ENCODE results near the gene MCM8. TPM values are rescaled to one million over a fixed set of nuclear protein-coding genes. Genes with fewer than 3 reads are reported as not detected.

Gene MCM8
- total RNA-seq, 3 donors from 2014 or later: 19.7 to 27.3 (median 20.1) TPM

- Mint-ChIP-seq H3K4me3 (no peak overlapping the region), H3K9me3 (no peaks in the 10 kb centered on the region), H3K27me3 (ENCODE audit: low read depth) (peaks cover 4% of the 10 kb centered on the region)
Observed at GRCh38 chr20:5931411-5931810, 19.0 kb upstream of the MCM8 start.

DNA sequence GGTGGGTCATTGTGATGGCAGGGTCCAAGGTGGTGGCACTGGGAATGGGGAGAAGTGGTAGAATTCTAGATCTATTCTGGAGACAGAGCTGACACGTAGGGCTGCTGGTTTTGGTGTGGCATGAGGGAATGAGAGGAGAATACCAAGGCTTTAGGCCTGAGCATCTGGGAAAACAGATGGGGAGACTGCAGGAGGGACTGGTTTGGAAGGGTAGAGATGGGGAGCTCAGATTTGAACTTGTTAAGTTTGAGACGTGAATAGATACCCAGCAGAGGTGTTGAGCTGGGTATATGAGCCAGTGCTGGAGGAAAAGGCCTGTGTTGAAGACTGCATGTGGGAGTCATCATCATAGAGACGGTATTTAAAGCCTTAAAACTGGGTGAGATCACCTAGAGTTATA lies 17.7 kb upstream of the MCM8 start:
- Mint-ChIP-seq H3K36me3 (ENCODE audit: insufficient read depth) (peaks cover under 1% of the 10 kb centered on the region), H3K4me1 (ENCODE audit: low read depth) (peaks cover 5% of the 10 kb centered on the region), H3K9me3 (no peaks in the 10 kb centered on the region), H3K4me3 (no peak overlapping the region), H3K27me3 (ENCODE audit: low read depth) (peaks cover 4% of the 10 kb centered on the region)
- ATAC-seq (no peak), DNase-seq (no peak)

More at GRCh38 chr20:5931411-5931810, 19.0 kb upstream of the MCM8 start:
- ATAC-seq: no peak
- Mint-ChIP-seq H3K36me3 (ENCODE audit: insufficient read depth) (no peaks in the 10 kb centered on the region), H3K4me1 (ENCODE audit: low read depth) (peaks cover 5% of the 10 kb centered on the region)
- DNase-seq: no peak

DNA sequence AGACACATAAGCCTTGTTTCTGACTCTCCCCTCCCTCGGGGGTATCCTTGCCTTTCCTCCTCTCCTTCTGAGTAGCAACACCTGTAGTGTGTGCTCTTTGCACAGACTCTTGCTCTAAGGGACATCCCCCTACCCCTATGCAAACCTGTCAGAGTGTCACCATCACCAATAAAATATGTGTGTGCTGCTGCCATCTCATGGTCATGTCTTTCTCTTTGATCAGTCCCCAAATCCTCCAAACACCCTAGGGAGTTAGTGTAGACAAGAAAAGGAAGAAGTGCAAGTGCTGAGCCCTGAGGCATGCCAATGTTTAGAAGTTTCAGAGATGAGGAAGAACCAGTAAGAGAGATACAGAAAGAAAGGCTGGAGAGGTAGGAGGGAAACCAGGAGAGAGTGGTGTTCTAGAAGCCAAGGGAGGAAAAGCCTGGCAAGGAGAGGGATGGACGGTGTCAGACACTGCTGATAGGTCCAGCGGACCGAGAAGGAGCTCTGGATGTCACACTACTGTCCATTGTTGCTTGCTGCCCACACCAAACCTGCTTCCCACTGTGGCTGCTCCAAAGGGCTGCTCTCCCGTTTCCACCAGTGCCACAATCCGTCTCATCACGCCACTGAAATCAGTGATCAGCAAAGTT lies 16.5 kb upstream of the MCM8 start:
- ATAC-seq (peak; percentile 28 to 48), DNase-seq (no peak)
- H3K36me3 Mint-ChIP-seq (ENCODE audit: insufficient read depth): peaks cover 6% of the 10 kb centered on the region
- no peak overlapping the region for H3K4me3 Mint-ChIP-seq
- peaks cover 5% of the 10 kb centered on the region for H3K4me1 Mint-ChIP-seq (ENCODE audit: low read depth)
- H3K27me3 Mint-ChIP-seq (ENCODE audit: low read depth): peaks cover 4% of the 10 kb centered on the region
- H3K9me3 Mint-ChIP-seq: no peaks in the 10 kb centered on the region

DNA sequence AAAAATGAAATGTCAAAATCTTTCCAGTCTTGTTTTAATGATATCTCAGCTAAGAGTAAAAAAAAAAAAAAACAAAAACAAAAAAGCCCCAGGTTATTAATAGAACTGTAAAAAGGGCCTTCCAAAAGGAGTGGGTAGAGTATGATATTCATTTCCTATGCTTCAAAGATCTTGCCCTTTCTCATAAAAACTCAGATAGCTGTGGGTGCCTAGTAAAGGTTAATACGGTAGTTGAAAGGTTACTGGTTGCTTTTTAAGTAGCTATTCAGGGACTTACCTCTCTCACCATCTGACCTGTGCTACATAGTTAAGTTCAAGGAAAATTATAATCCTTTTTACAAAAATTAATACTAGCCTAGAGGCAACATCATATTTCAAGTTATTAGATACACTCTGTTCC lies 15.1 kb upstream of the MCM8 start:
- Mint-ChIP-seq H3K9me3 (no peaks in the 10 kb centered on the region), H3K36me3 (ENCODE audit: insufficient read depth) (peaks cover 15% of the 10 kb centered on the region), H3K4me1 (ENCODE audit: low read depth) (peaks cover 5% of the 10 kb centered on the region), H3K4me3 (no peak overlapping the region), H3K27me3 (ENCODE audit: low read depth) (no peaks in the 10 kb centered on the region)
- DNase-seq (no peak), ATAC-seq (no peak)

DNA sequence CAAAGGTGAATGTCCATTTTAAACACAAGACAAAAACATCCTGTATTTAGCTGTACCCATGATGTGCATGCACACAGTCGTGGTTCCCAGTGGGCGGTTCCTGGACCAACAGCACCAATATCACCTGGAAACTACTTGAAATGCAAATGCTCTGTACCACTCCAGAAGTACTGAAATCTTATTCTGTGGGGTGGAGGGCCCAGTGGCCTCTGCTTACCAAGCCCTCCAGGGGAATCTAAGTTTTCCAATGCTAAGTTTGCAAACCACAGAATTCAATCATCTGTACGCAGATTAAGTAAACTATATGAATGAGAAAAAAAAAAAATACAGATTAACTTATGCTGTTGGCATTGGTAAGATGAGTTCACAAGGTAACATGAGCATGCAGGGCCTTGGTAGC lies 14.2 kb upstream of the MCM8 start:
- DNase-seq: no peak
- no peak for ATAC-seq
- peaks cover 5% of the 10 kb centered on the region for H3K4me1 Mint-ChIP-seq (ENCODE audit: low read depth)
- no peaks in the 10 kb centered on the region for H3K9me3 Mint-ChIP-seq
- peaks cover 21% of the 10 kb centered on the region for H3K36me3 Mint-ChIP-seq (ENCODE audit: insufficient read depth)
- no peaks in the 10 kb centered on the region for H3K27me3 Mint-ChIP-seq (ENCODE audit: low read depth)
- H3K4me3 Mint-ChIP-seq: no peak overlapping the region

DNA sequence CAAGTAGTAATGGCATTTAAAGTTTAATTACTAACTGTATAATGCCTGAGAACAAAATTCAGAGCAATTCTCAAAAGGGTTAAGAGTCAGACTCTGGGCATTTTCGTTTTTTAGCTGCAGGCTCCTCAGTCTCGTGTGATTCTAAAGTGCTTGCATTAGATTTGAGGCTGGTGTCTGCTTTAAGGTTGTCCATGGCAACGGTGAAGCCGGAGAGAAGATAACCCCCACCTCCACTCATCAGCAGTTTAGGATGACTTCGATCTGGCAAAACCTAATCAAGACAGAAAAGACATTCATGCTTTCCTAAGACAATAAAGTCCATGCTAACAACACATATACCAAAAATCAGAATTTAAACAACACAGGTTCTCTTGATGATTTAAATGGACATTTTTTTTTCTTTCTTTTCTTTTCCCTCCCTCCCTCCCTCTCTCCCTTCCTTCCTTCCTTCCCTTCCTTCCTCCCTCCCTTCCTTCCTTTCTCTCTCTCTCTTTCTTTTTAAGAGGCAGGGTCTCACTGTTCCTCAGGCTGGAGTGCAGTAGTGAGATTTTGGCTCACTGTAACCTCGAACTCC lies 11.9 kb upstream of the MCM8 start:
- ATAC-seq (no peak), DNase-seq (no peak)
- Mint-ChIP-seq H3K9me3 (no peaks in the 10 kb centered on the region), H3K27me3 (ENCODE audit: low read depth) (no peaks in the 10 kb centered on the region), H3K36me3 (ENCODE audit: insufficient read depth) (peaks cover 39% of the 10 kb centered on the region), H3K4me1 (ENCODE audit: low read depth) (peaks cover 5% of the 10 kb centered on the region), H3K4me3 (no peak overlapping the region)

GRCh38 chr20:5945963-5946362 lies 4.5 kb upstream of the MCM8 start:
- DNase-seq (no peak), ATAC-seq (no peak)
- no peaks in the 10 kb centered on the region for H3K27me3 Mint-ChIP-seq (ENCODE audit: low read depth)
- H3K9me3 Mint-ChIP-seq: no peaks in the 10 kb centered on the region
- peaks cover 48% of the 10 kb centered on the region for H3K4me1 Mint-ChIP-seq (ENCODE audit: low read depth)
- H3K4me3 Mint-ChIP-seq: no peak overlapping the region
- H3K36me3 Mint-ChIP-seq (ENCODE audit: insufficient read depth): peaks cover 62% of the 10 kb centered on the region

- peaks cover 54% of the 10 kb centered on the region for H3K4me1 Mint-ChIP-seq (ENCODE audit: low read depth)
- H3K9me3 Mint-ChIP-seq: no peaks in the 10 kb centered on the region
- DNase-seq (no peak), ATAC-seq (peak in 1 of 2 donors; percentile 11)
- peaks cover 53% of the 10 kb centered on the region for H3K36me3 Mint-ChIP-seq (ENCODE audit: insufficient read depth)
- H3K27me3 Mint-ChIP-seq (ENCODE audit: low read depth): no peaks in the 10 kb centered on the region
- peak overlapping the region; percentile 99 for H3K4me3 Mint-ChIP-seq
Observed at GRCh38 chr20:5947276-5947675, 3.2 kb upstream of the MCM8 start.

DNA sequence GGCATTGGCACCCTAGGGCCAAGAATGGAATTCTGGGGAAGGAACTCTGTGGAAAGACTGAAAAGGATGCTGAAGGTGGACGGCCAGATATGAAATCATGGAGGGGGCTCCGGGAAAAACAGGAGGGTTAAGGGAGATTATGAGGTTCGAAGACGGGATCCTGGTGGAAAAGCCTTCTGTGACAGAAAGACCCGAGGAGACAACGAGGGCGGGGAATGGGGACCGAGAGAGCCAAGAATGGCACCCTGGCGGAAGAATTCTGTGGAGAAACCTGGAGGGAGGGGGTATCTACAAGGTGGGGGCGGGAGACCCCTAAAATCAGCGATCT lies 545 bp upstream of the MCM8 start:
- peaks cover 51% of the 10 kb centered on the region for H3K4me1 Mint-ChIP-seq (ENCODE audit: low read depth)
- ATAC-seq (no peak), DNase-seq (no peak)
- H3K9me3 Mint-ChIP-seq: no peaks in the 10 kb centered on the region
- peaks cover 42% of the 10 kb centered on the region for H3K36me3 Mint-ChIP-seq (ENCODE audit: insufficient read depth)
- H3K27me3 Mint-ChIP-seq (ENCODE audit: low read depth): no peaks in the 10 kb centered on the region
- peak overlapping the region; percentile 99 for H3K4me3 Mint-ChIP-seq

DNA sequence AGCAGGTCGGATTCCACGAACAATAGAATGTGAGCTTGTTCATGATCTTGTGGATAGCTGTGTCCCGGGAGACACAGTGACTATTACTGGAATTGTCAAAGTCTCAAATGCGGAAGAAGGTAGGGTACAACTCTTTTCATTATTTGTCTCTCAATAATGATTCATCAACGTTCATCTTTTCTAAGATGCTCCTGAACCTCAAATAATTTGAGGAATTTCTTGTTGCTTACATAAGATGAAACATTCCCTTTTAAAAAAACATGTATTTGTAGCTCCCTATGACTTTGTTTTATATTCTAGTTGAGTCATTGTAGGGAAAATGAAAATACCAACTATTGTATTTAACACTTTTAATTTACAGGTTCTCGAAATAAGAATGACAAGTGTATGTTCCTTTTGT lies 17.0 kb downstream of the MCM8 start:
- Mint-ChIP-seq H3K9me3 (no peaks in the 10 kb centered on the region), H3K36me3 (ENCODE audit: insufficient read depth) (peaks cover 13% of the 10 kb centered on the region), H3K27me3 (ENCODE audit: low read depth) (no peaks in the 10 kb centered on the region), H3K4me1 (ENCODE audit: low read depth) (no peaks in the 10 kb centered on the region), H3K4me3 (no peak overlapping the region)
- DNase-seq (no peak), ATAC-seq (no peak)

DNA sequence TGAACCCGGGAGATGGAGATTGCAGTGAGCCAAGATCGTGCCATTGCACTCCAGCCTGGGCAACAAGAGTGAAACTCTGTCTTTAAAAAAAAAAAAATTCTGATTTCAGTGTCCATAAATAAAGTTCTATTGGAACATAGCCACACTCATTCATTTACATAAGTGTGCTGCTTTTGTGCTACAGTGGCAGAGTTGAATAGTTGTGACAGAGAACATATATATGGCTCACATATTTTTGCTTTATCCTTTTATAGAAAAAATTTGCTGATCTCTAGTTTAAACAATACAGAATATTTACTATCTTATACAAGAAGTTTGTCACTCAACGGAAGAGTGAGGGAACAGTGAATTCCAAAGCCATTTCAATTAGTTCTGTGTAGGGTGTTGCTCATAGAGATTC lies 18.0 kb downstream of the MCM8 start:
- no peak for DNase-seq
- peaks cover 13% of the 10 kb centered on the region for H3K36me3 Mint-ChIP-seq (ENCODE audit: insufficient read depth)
- H3K9me3 Mint-ChIP-seq: no peaks in the 10 kb centered on the region
- H3K27me3 Mint-ChIP-seq (ENCODE audit: low read depth): no peaks in the 10 kb centered on the region
- no peaks in the 10 kb centered on the region for H3K4me1 Mint-ChIP-seq (ENCODE audit: low read depth)
- ATAC-seq: no peak
- no peak overlapping the region for H3K4me3 Mint-ChIP-seq

DNA sequence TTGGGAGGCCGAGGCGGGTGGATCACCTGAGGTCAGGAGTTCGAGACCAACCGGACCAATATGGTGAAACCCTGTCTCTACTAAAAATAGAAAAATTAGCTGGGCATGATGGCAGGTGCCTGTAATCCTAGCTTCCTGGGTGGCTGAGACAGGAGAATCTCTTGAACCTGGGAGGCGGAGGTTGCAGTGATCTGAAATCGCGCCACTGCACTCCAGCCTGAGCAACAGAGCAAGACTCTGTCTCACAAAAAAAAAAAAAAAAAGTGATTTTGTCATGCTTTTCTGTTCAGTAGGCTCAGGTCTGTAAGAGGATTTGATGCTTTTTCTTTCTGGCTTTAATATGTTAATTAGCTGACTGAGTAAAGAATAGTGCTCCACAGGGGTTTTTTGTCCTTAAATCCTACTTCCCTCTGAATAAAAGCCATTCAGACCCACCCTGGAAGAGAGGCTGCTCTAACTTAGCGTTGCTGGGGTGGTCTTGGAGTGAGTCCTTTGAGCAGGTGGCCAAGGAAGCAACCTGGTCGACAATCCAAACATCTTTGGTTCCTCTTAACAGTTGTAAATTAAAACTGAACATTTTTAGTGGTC lies 19.0 kb downstream of the MCM8 start:
- Mint-ChIP-seq H3K4me3 (no peak overlapping the region), H3K27me3 (ENCODE audit: low read depth) (no peaks in the 10 kb centered on the region), H3K9me3 (no peaks in the 10 kb centered on the region), H3K4me1 (ENCODE audit: low read depth) (no peaks in the 10 kb centered on the region), H3K36me3 (ENCODE audit: insufficient read depth) (peaks cover 12% of the 10 kb centered on the region)
- DNase-seq: no peak
- no peak for ATAC-seq

DNA sequence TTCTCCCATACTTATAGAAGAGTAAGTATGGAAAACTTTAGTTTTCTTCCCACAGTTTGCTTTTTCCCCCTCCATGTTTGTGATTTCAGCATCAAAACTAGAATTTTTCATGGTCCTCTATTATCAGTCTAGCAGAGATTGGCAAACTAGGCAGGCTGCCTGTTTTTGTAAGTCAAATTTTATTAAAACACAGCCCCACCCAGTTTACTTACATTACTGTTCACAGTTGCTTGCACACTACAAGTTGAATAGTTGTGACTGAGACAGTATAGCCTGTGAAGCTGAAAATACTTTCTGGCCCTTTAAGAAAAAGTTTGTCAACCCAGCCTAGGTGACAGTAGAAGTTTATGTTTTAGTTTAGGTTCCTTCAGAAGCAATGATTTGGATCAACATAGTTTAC lies 19.5 kb downstream of the MCM8 start:
- H3K9me3 Mint-ChIP-seq: no peaks in the 10 kb centered on the region
- no peak overlapping the region for H3K4me3 Mint-ChIP-seq
- DNase-seq (no peak), ATAC-seq (no peak)
- H3K4me1 Mint-ChIP-seq (ENCODE audit: low read depth): no peaks in the 10 kb centered on the region
- no peaks in the 10 kb centered on the region for H3K27me3 Mint-ChIP-seq (ENCODE audit: low read depth)
- peaks cover 9% of the 10 kb centered on the region for H3K36me3 Mint-ChIP-seq (ENCODE audit: insufficient read depth)

- Mint-ChIP-seq H3K4me3 (no peak overlapping the region), H3K36me3 (ENCODE audit: insufficient read depth) (peaks cover 4% of the 10 kb centered on the region), H3K4me1 (ENCODE audit: low read depth) (no peaks in the 10 kb centered on the region), H3K27me3 (ENCODE audit: low read depth) (no peaks in the 10 kb centered on the region), H3K9me3 (no peaks in the 10 kb centered on the region)
- ATAC-seq (no peak), DNase-seq (no peak)
Observed at GRCh38 chr20:5970381-5970780, 19.9 kb downstream of the MCM8 start.

DNA sequence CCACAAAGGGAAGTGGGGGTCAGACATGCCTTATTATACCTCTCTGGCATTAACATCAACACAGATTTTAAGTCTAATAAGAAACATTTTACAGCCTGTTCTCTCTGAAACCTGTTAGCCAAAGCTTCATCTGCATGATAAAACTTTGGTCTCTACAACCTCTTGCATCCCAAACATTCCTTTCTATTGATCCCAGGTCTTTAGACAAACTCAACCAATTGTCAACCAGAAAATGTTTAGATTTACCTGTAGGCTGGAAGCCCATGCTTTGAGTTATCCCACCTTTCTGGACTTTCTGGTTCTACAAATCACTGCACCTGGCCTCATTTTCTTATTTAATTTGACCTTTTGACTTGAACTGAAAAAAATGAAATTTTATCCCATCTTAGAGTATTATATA lies 20.8 kb downstream of the MCM8 start:
- Mint-ChIP-seq H3K4me3 (no peak overlapping the region), H3K9me3 (no peaks in the 10 kb centered on the region), H3K4me1 (ENCODE audit: low read depth) (no peaks in the 10 kb centered on the region), H3K27me3 (ENCODE audit: low read depth) (no peaks in the 10 kb centered on the region), H3K36me3 (ENCODE audit: insufficient read depth) (peaks cover 3% of the 10 kb centered on the region)
- DNase-seq: no peak
- ATAC-seq: no peak
